Liver (tissue), 9 donors: Measurements from ENCODE around the gene B4GALNT2. TPM values are rescaled to one million over a fixed set of nuclear protein-coding genes. Genes with fewer than 3 reads are reported as not detected.

Experiments
- DNase-seq: peaks from one replicate; pipeline ENCODE4 v3.0.0-alpha.2; 2017; ENCODE audit warnings: low spot score
- H3K27ac ChIP-seq, 2 donors: one replicate each; pipeline ENCODE4 v1.7.0; 2013; ENCODE audit warnings: inconsistent platforms in 2 of 2, low read length in 2 of 2, control low read depth in 1 of 2, low read depth in 1 of 2, mild to moderate bottlenecking in 1 of 2
- H3K27me3 ChIP-seq, 4 donors: one replicate each; pipeline versions ENCODE4 v1.6.1 to v1.7.0; 2013; ENCODE audit warnings: low read length in 3 of 4, inconsistent platforms in 1 of 4, mild to moderate bottlenecking in 1 of 4, moderate library complexity in 1 of 4; ENCODE audit not compliant: control insufficient read depth in 4 of 4, insufficient read depth in 4 of 4
- H3K36me3 ChIP-seq, 4 donors: one replicate each; pipeline versions ENCODE4 v1.6.1 to v1.7.0; 2013; ENCODE audit warnings: low read length in 3 of 4, mild to moderate bottlenecking in 3 of 4, low read depth in 1 of 4, moderate library complexity in 1 of 4; ENCODE audit not compliant: control insufficient read depth in 4 of 4, insufficient read depth in 3 of 4
- H3K4me1 ChIP-seq, 4 donors: one replicate each; pipeline versions ENCODE4 v1.6.1 to v1.7.0; 2013; ENCODE audit warnings: low read length in 3 of 4, mild to moderate bottlenecking in 3 of 4, moderate library complexity in 1 of 4; ENCODE audit not compliant: control insufficient read depth in 4 of 4, insufficient read depth in 4 of 4
- H3K4me3 ChIP-seq, 3 donors: one replicate each; pipeline versions ENCODE4 v1.6.1 to v1.7.0; 2013; ENCODE audit warnings: low read length in 3 of 3, control low read depth in 1 of 3, low read depth in 1 of 3, mild to moderate bottlenecking in 1 of 3
- H3K9ac ChIP-seq, 2 donors: one replicate each; pipeline ENCODE4 v1.7.0; 2013; ENCODE audit warnings: low read length in 2 of 2, mild to moderate bottlenecking in 2 of 2, moderate library complexity in 2 of 2, control low read depth in 1 of 2, low read depth in 1 of 2
- H3K9me3 ChIP-seq, 4 donors: one replicate each; pipeline versions ENCODE4 v1.6.1 to v1.7.0; 2013; ENCODE audit warnings: low read length in 3 of 4; ENCODE audit not compliant: control insufficient read depth in 4 of 4
- CTCF ChIP-seq: fragments of 150-350 bp; IDR thresholded peaks from 2 replicates; pipeline ENCODE4 v1.5.1; 2017; ENCODE audit warnings: improper control_type of control experiment, low read depth, low read length; ENCODE audit not compliant: missing input control
- EGR1 ChIP-seq, 2 donors: IDR thresholded peaks; 2 replicates each; pipeline ENCODE4 v1.6.1; 2016 to 2018; ENCODE audit warnings: antibody characterized with exemption in 2 of 2, low read depth in 2 of 2
- FOXA1 ChIP-seq: IDR thresholded peaks from 2 replicates; pipeline ENCODE4 v1.6.1; 2016; ENCODE audit warnings: antibody characterized with exemption
- GABPA ChIP-seq, 2 donors: IDR thresholded peaks in 1 of 2; conservative IDR thresholded peaks in 1 of 2; 2 replicates each; pipeline ENCODE4 v1.6.1; 2016; ENCODE audit warnings: antibody characterized with exemption in 2 of 2, mild to moderate bottlenecking in 1 of 2, moderate library complexity in 1 of 2
- HNF4A ChIP-seq, 2 donors: conservative IDR thresholded peaks; 2 replicates each; pipeline ENCODE4 v1.6.1; 2016; ENCODE audit warnings: antibody characterized with exemption in 2 of 2, mild to moderate bottlenecking in 2 of 2
- HNF4G ChIP-seq: IDR thresholded peaks from 2 replicates; pipeline ENCODE4 v1.6.1; 2016; ENCODE audit warnings: antibody characterized with exemption
- JUND ChIP-seq, 2 donors: IDR thresholded peaks; 2 replicates each; pipeline ENCODE4 v1.6.1; 2016; ENCODE audit warnings: antibody characterized with exemption in 2 of 2
- RAD21 ChIP-seq, 2 donors: IDR thresholded peaks; 2 replicates each; pipeline ENCODE4 v1.6.1; 2016; ENCODE audit warnings: antibody characterized with exemption in 2 of 2, mild to moderate bottlenecking in 2 of 2
- RXRA ChIP-seq, 2 donors: IDR thresholded peaks; 2 replicates each; pipeline ENCODE4 v1.6.1; 2017 to 2018; ENCODE audit warnings: antibody characterized with exemption in 2 of 2, mild to moderate bottlenecking in 1 of 2
- WGBS: extraction: QIAGEN DNeasy Blood & Tissue Kit; methylation state at CpG from one replicate; pipeline ENCODE4 v1.1.7; 2013; 5-methylcytosine and 5-hydroxymethylcytosine counted together
- polyA plus RNA-seq, 2 donors: library from polyadenylated mRNA; stranded (reverse) in 1 of 2; unstranded in 1 of 2; fragments of 200-250 nt in 1 of 2; fragments of >200 nt in 1 of 2; fragmentation: Nextera tagmentation in 1 of 2; extraction: Ambion mirVana in 1 of 2; gene quantifications; one replicate each; pipeline versions ENCODE4 v1.2.1 to v1.2.3, GENCODE V29; 2013 to 2015
- total RNA-seq, 2 donors: library from RNA; depleted of rRNA; stranded (reverse); fragments of >200 nt; gene quantifications; one replicate each; pipeline ENCODE4 v1.2.3, GENCODE V29; 2014
- TF ChIP-seq, protein P1 (sequence below): IDR thresholded peaks from 2 replicates; pipeline ENCODE4 v1.6.1; 2016; ENCODE audit warnings: antibody characterized with exemption
- donor health status: healthy.
- donor health status: healthy.
- donor health status: healthy.
- donor health status: healthy.
- donor health status: healthy.

Gene B4GALNT2
- total and polyA plus RNA-seq, 4 donors, result not detected

DNA sequence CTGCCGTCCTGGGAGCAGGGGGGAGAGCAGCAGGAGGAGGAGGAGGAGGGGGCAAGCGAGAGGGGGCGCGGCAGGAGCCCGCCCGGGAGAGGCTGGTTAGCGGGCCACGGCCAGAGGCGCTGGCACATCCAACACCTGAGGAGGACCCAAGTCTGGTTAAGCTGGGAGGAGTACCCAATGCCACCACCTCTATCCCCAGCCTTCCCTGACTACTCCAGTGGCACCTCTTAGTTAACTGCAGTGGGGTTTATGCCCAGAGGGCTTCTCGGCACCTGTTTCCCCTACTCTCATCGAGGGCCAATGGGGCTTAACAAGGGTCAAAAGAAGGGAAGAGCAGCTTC lies 92.4 kb downstream of the B4GALNT2 start:
- H3K27me3 ChIP-seq, result no peaks in the 10 kb centered on the region
- no peak overlapping the region for H3K4me3 ChIP-seq
- 17% methylated on average over 11 of the region's 11 CpGs for WGBS
- TF ChIP-seq CTCF (no peak), JUND (IDR thresholded peaks at IDR 0.05) (no peak), RXRA (IDR thresholded peaks at IDR 0.05) (no peak), HNF4G (no peak), GABPA (IDR thresholded peaks at IDR 0.05 in 1 of 2, conservative IDR thresholded peaks at IDR 0.05 in 1 of 2) (no peak), HNF4A (conservative IDR thresholded peaks at IDR 0.05) (no peak), RAD21 (IDR thresholded peaks at IDR 0.05) (no peak)
- TF ChIP-seq, protein P1, sequence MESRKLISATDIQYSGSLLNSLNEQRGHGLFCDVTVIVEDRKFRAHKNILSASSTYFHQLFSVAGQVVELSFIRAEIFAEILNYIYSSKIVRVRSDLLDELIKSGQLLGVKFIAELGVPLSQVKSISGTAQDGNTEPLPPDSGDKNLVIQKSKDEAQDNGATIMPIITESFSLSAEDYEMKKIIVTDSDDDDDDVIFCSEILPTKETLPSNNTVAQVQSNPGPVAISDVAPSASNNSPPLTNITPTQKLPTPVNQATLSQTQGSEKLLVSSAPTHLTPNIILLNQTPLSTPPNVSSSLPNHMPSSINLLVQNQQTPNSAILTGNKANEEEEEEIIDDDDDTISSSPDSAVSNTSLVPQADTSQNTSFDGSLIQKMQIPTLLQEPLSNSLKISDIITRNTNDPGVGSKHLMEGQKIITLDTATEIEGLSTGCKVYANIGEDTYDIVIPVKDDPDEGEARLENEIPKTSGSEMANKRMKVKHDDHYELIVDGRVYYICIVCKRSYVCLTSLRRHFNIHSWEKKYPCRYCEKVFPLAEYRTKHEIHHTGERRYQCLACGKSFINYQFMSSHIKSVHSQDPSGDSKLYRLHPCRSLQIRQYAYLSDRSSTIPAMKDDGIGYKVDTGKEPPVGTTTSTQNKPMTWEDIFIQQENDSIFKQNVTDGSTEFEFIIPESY, result no peak
- H3K4me1 ChIP-seq, result peaks cover 0 to 15% (median 7%) of the 10 kb centered on the region in 4 donors
- DNase-seq, result no peak
- no peaks in the 10 kb centered on the region for H3K36me3 ChIP-seq
- H3K9ac ChIP-seq, result no peak overlapping the region
- no peaks in the 10 kb centered on the region for H3K9me3 ChIP-seq
- H3K27ac ChIP-seq, result no peak overlapping the region

DNA sequence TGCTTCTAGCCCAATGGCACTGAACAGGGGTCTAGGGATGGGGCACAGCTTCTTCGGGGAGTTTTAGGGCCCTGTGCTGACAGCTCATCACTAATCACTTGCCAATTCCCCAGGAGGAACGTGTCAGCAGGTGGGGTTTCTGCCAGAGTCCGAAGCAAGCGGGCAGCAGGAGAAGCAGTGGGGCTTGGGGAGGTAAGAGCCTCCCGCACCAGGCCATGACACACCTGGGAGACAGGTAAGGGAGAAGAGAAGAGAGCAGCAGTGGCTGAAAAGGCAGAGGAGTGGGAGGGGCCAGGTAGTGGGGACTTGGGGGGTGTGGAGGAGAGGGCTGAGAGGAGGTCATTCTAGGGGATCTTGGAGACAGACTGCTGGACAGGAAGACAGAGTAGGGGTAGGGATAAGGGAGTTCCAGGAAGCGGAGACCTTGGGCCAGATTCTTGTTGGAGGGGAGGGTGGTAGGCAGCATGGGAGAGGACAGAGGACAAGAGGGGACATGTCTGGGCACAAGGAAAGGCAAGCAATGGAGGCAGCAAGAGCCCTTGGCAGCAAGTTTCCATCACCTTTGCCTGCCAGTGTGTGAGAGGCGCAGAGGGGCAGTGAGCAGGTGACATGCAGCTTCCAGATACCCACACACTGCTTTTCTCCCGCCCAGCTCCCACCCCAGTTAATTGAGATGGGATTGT lies 93.1 kb downstream of the B4GALNT2 start:
- Histone ChIP-seq H3K27me3 (no peaks in the 10 kb centered on the region), H3K36me3 (no peaks in the 10 kb centered on the region), H3K4me1 (peaks cover 0 to 18% (median 8%) of the 10 kb centered on the region in 4 donors), H3K27ac (no peak overlapping the region), H3K9me3 (no peaks in the 10 kb centered on the region), H3K9ac (no peak overlapping the region), H3K4me3 (no peak overlapping the region)
- no peak for DNase-seq
- no peak for TF ChIP-seq FOXA1
- no peak for TF ChIP-seq CTCF
- no peak for TF ChIP-seq EGR1 (IDR thresholded peaks at IDR 0.05; ENCODE audit: low read depth in 2 of 2)
- 70% methylated on average over 8 of the region's 8 CpGs for WGBS

Other genes with a start within 250 kb of the B4GALNT2 start
- gene ATP5MC1, start 240.0 kb upstream of the B4GALNT2 start, total RNA-seq, result 10 to 100 TPM; 44.7 to 86.8 TPM
- 100 to 1,000 TPM; 191 to 275 TPM for gene ATP5MC1, start 240.0 kb upstream of the B4GALNT2 start, polyA plus RNA-seq
- gene UBE2Z, start 224.4 kb upstream of the B4GALNT2 start, total RNA-seq, result 10 to 100 TPM; 20.5 to 23.8 TPM
- gene UBE2Z, start 224.4 kb upstream of the B4GALNT2 start, polyA plus RNA-seq, result 10 to 100 TPM; 10.5 to 17.1 TPM
- gene SNF8, start 187.9 kb upstream of the B4GALNT2 start, total RNA-seq, result 10 to 100 TPM; 40.5 to 54.7 TPM
- gene SNF8, start 187.9 kb upstream of the B4GALNT2 start, polyA plus RNA-seq, result 10 to 100 TPM; 66.8 to 78.2 TPM
- not detected for gene GIP, start 164.2 kb upstream of the B4GALNT2 start, total RNA-seq
- gene GIP, start 164.2 kb upstream of the B4GALNT2 start, polyA plus RNA-seq, result not detected
- 10 to 100 TPM in 1 of 2 donors, not detected in 1; 22.6 TPM for gene IGF2BP1, start 135.4 kb upstream of the B4GALNT2 start, total RNA-seq
- not detected for gene IGF2BP1, start 135.4 kb upstream of the B4GALNT2 start, polyA plus RNA-seq
- gene GNGT2, start 77.8 kb downstream of the B4GALNT2 start, total RNA-seq, result 1 to 10 TPM in 1 of 2 donors, under 1 TPM in 1; 0.23 to 1.1 TPM
- 1 to 10 TPM; 1.2 to 2.2 TPM for gene GNGT2, start 77.8 kb downstream of the B4GALNT2 start, polyA plus RNA-seq
- gene ABI3, start 77.9 kb downstream of the B4GALNT2 start, total RNA-seq, result 1 to 10 TPM; 4.9 to 8.8 TPM
- gene ABI3, start 77.9 kb downstream of the B4GALNT2 start, polyA plus RNA-seq, result 1 to 10 TPM; 4.7 to 6.0 TPM
- gene PHOSPHO1, start 98.0 kb downstream of the B4GALNT2 start, total RNA-seq, result 10 to 100 TPM in 1 of 2 donors, under 1 TPM in 1; 0.42 to 99.4 TPM
- gene PHOSPHO1, start 98.0 kb downstream of the B4GALNT2 start, polyA plus RNA-seq, result under 1 TPM; 0.22 to 0.38 TPM
- gene ZNF652, start 229.5 kb downstream of the B4GALNT2 start, total RNA-seq, result 10 to 100 TPM; 13.1 to 23.1 TPM
- 10 to 100 TPM in 1 of 2 donors, 1 to 10 TPM in 1; 5.3 to 21.9 TPM for gene ZNF652, start 229.5 kb downstream of the B4GALNT2 start, polyA plus RNA-seq